Urothelium cell line (cell line): ENCODE results near the gene EFCAB6.

ENCODE experiments used
- DNase-seq: peaks from one replicate; pipeline ENCODE4 v3.0.0; 2011; ENCODE audit warnings: low spot score, mixed read lengths
- FAIRE-seq: peaks from 2 replicates; lab custom pipeline; 2011; peaks lifted over from hg19 to GRCh38; lab: Jason Lieb, UNC

Gene EFCAB6

GRCh38 chr22:43534916-43535315 is 277.2 kb downstream of the EFCAB6 start:
- DNase-seq, result no peak

GRCh38 chr22:43533656-43534428 is 278.3 kb downstream of the EFCAB6 start:
- no peak for DNase-seq
- no peak for FAIRE-seq

More at GRCh38 chr22:43534916-43535315, 277.2 kb downstream of the EFCAB6 start:
- FAIRE-seq, result no peak

- no peak for FAIRE-seq
Observed at GRCh38 chr22:43533156-43533530, 279.0 kb downstream of the EFCAB6 start.

GRCh38 chr22:43532301-43533155 is 279.6 kb downstream of the EFCAB6 start:
- no peak for FAIRE-seq
- DNase-seq, result no peak

More at GRCh38 chr22:43533156-43533530, 279.0 kb downstream of the EFCAB6 start:
- no peak for DNase-seq

GRCh38 chr22:43531651-43532050 is 280.5 kb downstream of the EFCAB6 start:
- no peak for DNase-seq
- FAIRE-seq, result no peak

- FAIRE-seq, result no peak
- DNase-seq, result no peak
Observed at GRCh38 chr22:43530349-43531201, 281.5 kb downstream of the EFCAB6 start.

- DNase-seq (no peak), FAIRE-seq (no peak)
Observed at GRCh38 chr22:43529934-43530333, 282.2 kb downstream of the EFCAB6 start.

GRCh38 chr22:43529461-43529860 is 282.6 kb downstream of the EFCAB6 start:
- FAIRE-seq (no peak), DNase-seq (no peak)

- DNase-seq, result no peak
- FAIRE-seq, result no peak
Observed at GRCh38 chr22:43528601-43529360, 283.3 kb downstream of the EFCAB6 start.

GRCh38 chr22:43526946-43527345 is 285.2 kb downstream of the EFCAB6 start:
- no peak for DNase-seq

GRCh38 chr22:43526117-43526655 is 285.9 kb downstream of the EFCAB6 start:
- FAIRE-seq, result no peak
- DNase-seq, result no peak

More at GRCh38 chr22:43526946-43527345, 285.2 kb downstream of the EFCAB6 start:
- FAIRE-seq, result no peak

- FAIRE-seq (no peak), DNase-seq (no peak)
Observed at GRCh38 chr22:43521716-43522115, 290.4 kb downstream of the EFCAB6 start.

GRCh38 chr22:43520632-43521039 is 291.5 kb downstream of the EFCAB6 start:
- DNase-seq, result no peak
- FAIRE-seq, result no peak

- FAIRE-seq (no peak), DNase-seq (no peak)
Observed at GRCh38 chr22:43516996-43517635, 295.0 kb downstream of the EFCAB6 start.

- FAIRE-seq, result no peak
Observed at GRCh38 chr22:43516386-43516785, 295.7 kb downstream of the EFCAB6 start.

GRCh38 chr22:43515902-43516301 is 296.2 kb downstream of the EFCAB6 start:
- FAIRE-seq, result no peak
- no peak for DNase-seq

More at GRCh38 chr22:43516386-43516785, 295.7 kb downstream of the EFCAB6 start:
- DNase-seq, result no peak

GRCh38 chr22:43515411-43515810 is 296.7 kb downstream of the EFCAB6 start:
- FAIRE-seq (no peak), DNase-seq (no peak)

GRCh38 chr22:43514476-43515157 is 297.5 kb downstream of the EFCAB6 start:
- DNase-seq (no peak), FAIRE-seq (no peak)

GRCh38 chr22:43512279-43512678 is 299.8 kb downstream of the EFCAB6 start:
- FAIRE-seq (no peak), DNase-seq (no peak)
